ENCODE results near the gene CEP70. TPM values are rescaled to one million over a fixed set of nuclear protein-coding genes. Genes with fewer than 3 reads are reported as not detected.
"Not testable (repeated sequence)": the region's sequence is repeated elsewhere in the genome, so short reads cannot be mapped to it uniquely, and the experiment has no call there.

CEP70 gene
- polyA plus RNA-seq, 3 donors, result 0.11 TPM; not detected in 2

DNA sequence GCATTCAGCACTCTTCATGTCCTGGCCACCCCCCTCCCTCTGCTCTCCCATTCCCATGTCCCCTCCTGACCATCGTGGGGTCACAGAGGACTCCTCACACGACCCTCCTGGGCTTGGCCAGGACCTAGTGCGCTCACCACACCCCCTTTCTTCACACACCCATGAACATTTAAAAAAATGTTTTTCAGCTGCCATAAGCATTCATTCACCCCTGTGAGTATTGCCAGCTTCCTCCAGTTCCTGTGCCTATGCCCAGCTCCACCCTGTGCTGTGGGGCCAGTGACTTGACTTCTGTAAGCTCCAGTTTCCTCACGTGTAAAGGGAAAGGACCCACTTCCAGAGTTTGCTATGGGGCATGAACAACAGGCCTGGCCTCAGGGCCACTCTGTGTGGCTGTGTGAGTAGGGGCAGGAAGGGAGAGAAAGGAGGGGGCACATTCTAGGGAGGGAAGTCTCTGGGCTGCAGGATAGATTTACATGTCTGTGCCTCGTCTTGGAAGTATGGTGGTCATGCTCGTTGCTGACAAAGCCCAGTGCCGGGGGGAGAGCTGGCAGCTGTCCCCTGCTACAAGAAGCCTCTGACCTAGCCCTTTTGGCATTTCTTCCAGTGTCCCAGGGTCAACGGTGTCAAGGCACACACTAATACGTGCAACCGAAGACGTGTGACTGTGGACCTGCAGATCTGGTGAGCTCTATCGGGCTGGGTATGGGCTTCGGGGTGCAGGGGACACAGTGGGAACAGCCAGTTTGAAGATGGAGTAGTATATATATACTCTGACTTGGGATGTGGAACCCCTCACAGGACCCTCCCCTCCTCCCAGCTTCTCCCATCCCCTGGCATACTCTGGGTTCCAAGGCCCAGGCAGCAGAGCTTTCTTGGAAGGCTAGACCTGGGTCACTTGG is 136.8 kb downstream of the CEP70 start:
- TF ChIP-seq, protein P1, sequence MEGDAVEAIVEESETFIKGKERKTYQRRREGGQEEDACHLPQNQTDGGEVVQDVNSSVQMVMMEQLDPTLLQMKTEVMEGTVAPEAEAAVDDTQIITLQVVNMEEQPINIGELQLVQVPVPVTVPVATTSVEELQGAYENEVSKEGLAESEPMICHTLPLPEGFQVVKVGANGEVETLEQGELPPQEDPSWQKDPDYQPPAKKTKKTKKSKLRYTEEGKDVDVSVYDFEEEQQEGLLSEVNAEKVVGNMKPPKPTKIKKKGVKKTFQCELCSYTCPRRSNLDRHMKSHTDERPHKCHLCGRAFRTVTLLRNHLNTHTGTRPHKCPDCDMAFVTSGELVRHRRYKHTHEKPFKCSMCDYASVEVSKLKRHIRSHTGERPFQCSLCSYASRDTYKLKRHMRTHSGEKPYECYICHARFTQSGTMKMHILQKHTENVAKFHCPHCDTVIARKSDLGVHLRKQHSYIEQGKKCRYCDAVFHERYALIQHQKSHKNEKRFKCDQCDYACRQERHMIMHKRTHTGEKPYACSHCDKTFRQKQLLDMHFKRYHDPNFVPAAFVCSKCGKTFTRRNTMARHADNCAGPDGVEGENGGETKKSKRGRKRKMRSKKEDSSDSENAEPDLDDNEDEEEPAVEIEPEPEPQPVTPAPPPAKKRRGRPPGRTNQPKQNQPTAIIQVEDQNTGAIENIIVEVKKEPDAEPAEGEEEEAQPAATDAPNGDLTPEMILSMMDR (IDR thresholded peaks at IDR 0.05), result no peak
- no peak overlapping the region for H3K9ac ChIP-seq (ENCODE audit: insufficient read depth, low read length, poor library complexity, severe bottlenecking)
- H3K4me2 ChIP-seq (replicated peaks; ENCODE audit: extremely low read depth, low read length, poor library complexity, severe bottlenecking), result no peak overlapping the region
- DNase-seq, result no peak
- Mint-ChIP-seq H3K4me3 (no peak overlapping the region), H3K4me1 (peaks cover 3% of the 10 kb centered on the region), H3K36me3 (no peaks in the 10 kb centered on the region), H3K9me3 (no peaks in the 10 kb centered on the region), H3K27me3 (ENCODE audit: low read depth in 3 of 3) (peaks cover 3 to 7% (median 6%) of the 10 kb centered on the region in 3 donors), H3K27ac (no peak overlapping the region)
- H3K27me3 ChIP-seq (ENCODE audit: control insufficient read depth in 2 of 2, insufficient read depth in 2 of 2, low read length in 2 of 2), result no peaks in the 10 kb centered on the region
- H3K27ac ChIP-seq (ENCODE audit: low read depth in 1 of 2, low read length in 2 of 2), result no peak overlapping the region
- intact Hi-C loops (cut with micrococcal nuclease), result no loop called here
- H3K36me3 ChIP-seq (replicated peaks in 1 of 2; ENCODE audit: control insufficient read depth in 1 of 2, insufficient read depth in 2 of 2, low read length in 2 of 2), result no peaks in the 10 kb centered on the region
- H3K4me3 ChIP-seq (replicated peaks in 1 of 3; ENCODE audit: low read depth in 2 of 3, low read length in 3 of 3), result no peak overlapping the region
- no peaks in the 10 kb centered on the region for H3K9me3 ChIP-seq (replicated peaks in 1 of 2; ENCODE audit: control insufficient read depth in 1 of 2, insufficient read depth in 1 of 2, low read length in 2 of 2)
- H4K20me1 ChIP-seq (ENCODE audit: insufficient read depth, low read length), result no peaks in the 10 kb centered on the region
- H3K79me2 ChIP-seq (ENCODE audit: insufficient read depth, low read length), result no peaks in the 10 kb centered on the region
- no peaks in the 10 kb centered on the region for H3K4me1 ChIP-seq (ENCODE audit: control insufficient read depth in 1 of 2, insufficient read depth in 2 of 2, low read length in 2 of 2)
- no peak overlapping the region for H2AFZ ChIP-seq (ENCODE audit: insufficient read depth, low read depth, low read length, poor library complexity, severe bottlenecking)
- 80% methylated on average over 8 of the region's 13 CpGs for WGBS (ENCODE audit: insufficient coverage)

DNA sequence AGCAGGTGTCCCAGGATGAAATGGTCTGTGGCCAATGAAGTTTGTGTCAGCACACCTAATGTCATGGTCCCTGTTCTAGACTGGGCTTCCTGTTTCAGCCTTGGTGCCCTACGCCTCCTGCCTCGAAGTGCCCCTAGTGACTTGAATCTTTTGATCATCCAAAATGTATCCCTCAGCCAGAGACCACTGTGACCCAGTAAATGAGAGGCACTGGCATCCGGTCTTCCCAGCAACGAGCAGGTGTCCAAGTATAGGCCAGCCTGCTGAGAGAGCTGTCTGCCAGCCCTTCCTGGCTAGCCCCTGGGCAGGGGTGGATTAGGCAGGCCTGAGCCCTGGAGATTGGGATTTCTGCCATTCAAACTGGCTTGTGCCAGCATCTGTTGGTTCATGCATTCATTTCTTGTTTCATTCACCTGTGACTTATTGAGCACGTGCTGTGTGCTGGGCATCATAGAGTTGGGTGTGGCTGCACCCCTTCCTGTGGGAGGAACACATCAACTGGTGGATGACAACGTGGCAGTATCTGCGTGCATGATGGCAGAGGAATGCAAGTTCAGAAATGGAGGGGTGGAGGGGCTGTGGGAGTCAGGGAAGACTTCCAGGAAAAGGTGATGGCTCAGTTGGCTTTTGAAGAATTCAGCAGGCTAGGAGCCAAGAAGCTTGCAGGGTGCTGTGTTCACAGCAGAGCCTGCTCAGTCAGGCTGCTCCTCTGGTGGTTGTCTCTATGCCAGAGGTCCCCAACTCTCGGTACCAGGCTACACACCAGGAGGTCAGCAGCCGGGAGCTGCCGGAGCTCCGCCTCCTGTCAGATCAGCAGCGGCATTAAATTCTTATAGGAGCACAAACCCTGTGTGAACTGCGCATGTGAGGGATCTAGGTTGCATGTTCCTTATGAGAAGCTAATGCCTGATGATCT is 138.0 kb downstream of the CEP70 start:
- Histone ChIP-seq H2AFZ (ENCODE audit: insufficient read depth, low read depth, low read length, poor library complexity, severe bottlenecking) (no peak overlapping the region), H3K4me1 (ENCODE audit: control insufficient read depth in 1 of 2, insufficient read depth in 2 of 2, low read length in 2 of 2) (no peaks in the 10 kb centered on the region), H4K20me1 (ENCODE audit: insufficient read depth, low read length) (no peaks in the 10 kb centered on the region), H3K79me2 (ENCODE audit: insufficient read depth, low read length) (no peaks in the 10 kb centered on the region), H3K9ac (ENCODE audit: insufficient read depth, low read length, poor library complexity, severe bottlenecking) (no peak overlapping the region), H3K9me3 (replicated peaks in 1 of 2; ENCODE audit: control insufficient read depth in 1 of 2, insufficient read depth in 1 of 2, low read length in 2 of 2) (no peaks in the 10 kb centered on the region), H3K4me3 (replicated peaks in 1 of 3; ENCODE audit: low read depth in 2 of 3, low read length in 3 of 3) (no peak overlapping the region), H3K27ac (ENCODE audit: low read depth in 1 of 2, low read length in 2 of 2) (no peak overlapping the region), H3K4me2 (replicated peaks; ENCODE audit: extremely low read depth, low read length, poor library complexity, severe bottlenecking) (no peak overlapping the region), H3K36me3 (replicated peaks in 1 of 2; ENCODE audit: control insufficient read depth in 1 of 2, insufficient read depth in 2 of 2, low read length in 2 of 2) (no peaks in the 10 kb centered on the region), H3K27me3 (ENCODE audit: control insufficient read depth in 2 of 2, insufficient read depth in 2 of 2, low read length in 2 of 2) (no peaks in the 10 kb centered on the region)
- DNase-seq, result no peak
- H3K4me3 Mint-ChIP-seq, result no peak overlapping the region
- H3K27me3 Mint-ChIP-seq (ENCODE audit: low read depth in 3 of 3), result peaks cover 3 to 4% (median 4%) of the 10 kb centered on the region in 3 donors
- peaks cover 3% of the 10 kb centered on the region for H3K4me1 Mint-ChIP-seq
- TF ChIP-seq, protein P1 (IDR thresholded peaks at IDR 0.05), result no peak
- intact Hi-C loops (cut with micrococcal nuclease), result no loop called here
- 70% methylated on average over 9 of the region's 13 CpGs for WGBS (ENCODE audit: insufficient coverage)
- H3K36me3 Mint-ChIP-seq, result no peaks in the 10 kb centered on the region
- no peaks in the 10 kb centered on the region for H3K9me3 Mint-ChIP-seq
- peak overlapping the region in 1 of 7 donors; percentile 3 for H3K27ac Mint-ChIP-seq

DNA sequence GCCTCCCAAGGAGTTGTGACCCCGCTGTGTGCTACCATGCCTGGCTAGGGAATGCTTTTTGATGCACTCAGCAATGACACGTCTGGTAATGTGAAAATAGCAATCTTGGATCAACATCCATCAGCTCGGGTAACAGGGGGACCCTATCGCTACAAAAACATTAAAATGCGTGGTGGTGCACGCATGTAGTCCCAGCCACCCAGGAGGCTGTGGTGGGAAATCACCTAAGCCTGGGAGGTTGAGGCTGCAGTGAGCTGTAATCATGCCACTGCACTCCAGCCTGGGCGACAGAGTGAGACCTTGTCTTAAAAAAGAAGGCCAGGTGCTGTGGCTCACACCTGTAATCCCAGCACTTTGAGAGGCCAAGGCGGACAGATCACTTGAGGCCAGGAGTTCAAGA is 140.1 kb downstream of the CEP70 start:
- 87% methylated on average over 7 of the region's 8 CpGs for WGBS (ENCODE audit: insufficient coverage)
- H3K79me2 ChIP-seq (ENCODE audit: insufficient read depth, low read length); H3K4me3 ChIP-seq (replicated peaks in 1 of 3; ENCODE audit: low read depth in 2 of 3, low read length in 3 of 3); H3K36me3 ChIP-seq (replicated peaks in 1 of 2; ENCODE audit: control insufficient read depth in 1 of 2, insufficient read depth in 2 of 2, low read length in 2 of 2); H2AFZ ChIP-seq (ENCODE audit: insufficient read depth, low read depth, low read length, poor library complexity, severe bottlenecking); H3K4me3 Mint-ChIP-seq; H3K27ac ChIP-seq (ENCODE audit: low read depth in 1 of 2, low read length in 2 of 2); H3K9ac ChIP-seq (ENCODE audit: insufficient read depth, low read length, poor library complexity, severe bottlenecking); H3K27ac Mint-ChIP-seq; H3K4me1 Mint-ChIP-seq; H3K36me3 Mint-ChIP-seq; H3K27me3 Mint-ChIP-seq (ENCODE audit: low read depth in 3 of 3); H3K9me3 Mint-ChIP-seq; H3K27me3 ChIP-seq (ENCODE audit: control insufficient read depth in 2 of 2, insufficient read depth in 2 of 2, low read length in 2 of 2); H3K4me2 ChIP-seq (replicated peaks; ENCODE audit: extremely low read depth, low read length, poor library complexity, severe bottlenecking); DNase-seq; H3K4me1 ChIP-seq (ENCODE audit: control insufficient read depth in 1 of 2, insufficient read depth in 2 of 2, low read length in 2 of 2); H4K20me1 ChIP-seq (ENCODE audit: insufficient read depth, low read length); intact Hi-C loops (cut with micrococcal nuclease); H3K9me3 ChIP-seq (replicated peaks in 1 of 2; ENCODE audit: control insufficient read depth in 1 of 2, insufficient read depth in 1 of 2, low read length in 2 of 2): not testable (repeated sequence)
